Activated CD4-positive, alpha-beta T cell treated with anti-CD3 and anti-CD28 coated beads for 48 hours (primary cell): ENCODE data around the gene ZNF343.
A peak's percentile ranks its signal among the peaks of the same experiment; 100 is the strongest.
"Not testable (repeated sequence)": the region's sequence is repeated elsewhere in the genome, so short reads cannot be mapped to it uniquely, and the experiment has no call there.

Source experiments
- DNase-seq: peaks from one replicate; pipeline ENCODE4 v3.0.0-alpha.2; 2020

ZNF343 gene

DNA sequence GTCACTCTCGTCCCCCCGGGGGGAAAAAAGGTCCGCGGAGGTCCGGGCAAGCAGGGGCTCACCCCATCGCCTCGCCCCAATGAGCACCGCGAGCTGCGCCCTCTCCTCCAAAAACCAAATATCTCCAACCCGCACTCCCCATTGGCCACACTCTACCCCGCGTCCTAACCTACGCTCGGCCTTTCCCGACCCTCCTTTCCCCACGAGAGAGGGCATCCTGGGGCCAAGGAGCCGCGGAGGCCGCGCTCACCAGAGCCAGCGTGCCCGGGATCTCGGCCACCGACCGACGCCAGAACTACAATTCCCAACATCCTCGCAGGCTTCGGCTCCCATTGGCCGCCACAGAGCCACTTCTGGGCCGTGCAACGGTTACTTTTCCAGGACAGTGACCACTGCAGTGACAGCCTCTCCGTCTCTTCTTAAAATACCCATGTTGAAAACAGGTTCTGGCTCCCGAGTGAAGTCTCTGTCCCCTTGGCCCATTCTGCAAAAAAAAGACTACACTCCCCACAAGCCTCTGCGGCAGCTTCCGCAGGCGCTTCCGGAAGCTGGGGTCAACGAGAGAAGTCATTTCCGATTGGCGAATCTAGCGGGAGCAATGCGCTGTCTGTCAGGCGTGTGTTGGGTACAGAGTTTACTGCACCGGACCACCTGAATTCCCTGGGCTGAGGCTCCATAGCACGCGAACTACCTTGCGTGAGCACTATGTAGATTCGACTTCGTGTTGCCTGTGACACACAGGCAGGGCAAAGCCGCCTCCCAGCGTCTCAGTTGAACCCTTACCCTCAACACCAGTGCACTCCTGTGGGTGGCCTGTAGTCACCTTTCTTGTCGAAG lies at the start of gene ZNF343:
Gene ZNF343, minus strand, starts transcription at position 285 of the 837 bp plus-strand sequence. CDS start 15,020 bp downstream, outside the sequence.
- peak; percentile 83 for DNase-seq

DNA sequence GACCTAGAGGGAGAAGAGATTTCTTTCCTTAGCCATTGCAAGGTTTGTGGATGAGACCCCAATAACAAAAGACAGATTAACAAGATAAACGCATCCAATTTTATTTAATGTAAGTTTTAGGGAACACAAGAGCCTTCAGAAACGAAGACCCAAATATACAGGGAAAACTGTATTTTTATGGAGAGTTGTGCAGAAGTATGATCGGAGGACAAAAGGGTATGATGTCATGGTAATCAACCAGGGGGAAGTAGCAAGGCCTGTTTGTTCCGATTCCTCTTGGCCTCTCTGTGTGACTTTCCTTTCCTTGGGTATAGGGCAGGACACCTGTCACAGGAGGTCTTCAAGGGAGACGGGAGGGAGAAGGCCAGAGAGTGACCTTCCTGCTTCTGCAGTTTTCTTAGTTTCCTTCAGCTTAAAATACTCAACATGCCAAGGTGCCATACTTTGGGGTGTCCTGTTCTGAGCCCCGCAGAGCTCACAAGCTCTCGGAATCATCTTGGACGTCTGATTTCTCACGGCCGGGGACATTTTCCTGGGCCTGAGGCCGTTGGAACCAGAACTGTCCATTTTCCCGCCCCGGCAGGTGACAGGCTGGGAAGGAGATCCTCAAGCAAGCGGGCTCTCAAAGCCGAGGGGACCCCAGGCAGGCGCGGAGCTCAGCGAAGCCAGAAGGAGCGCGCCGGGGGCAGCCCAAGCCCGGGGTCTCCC lies 49.3 kb upstream of the ZNF343 start:
- no peak for DNase-seq

DNA sequence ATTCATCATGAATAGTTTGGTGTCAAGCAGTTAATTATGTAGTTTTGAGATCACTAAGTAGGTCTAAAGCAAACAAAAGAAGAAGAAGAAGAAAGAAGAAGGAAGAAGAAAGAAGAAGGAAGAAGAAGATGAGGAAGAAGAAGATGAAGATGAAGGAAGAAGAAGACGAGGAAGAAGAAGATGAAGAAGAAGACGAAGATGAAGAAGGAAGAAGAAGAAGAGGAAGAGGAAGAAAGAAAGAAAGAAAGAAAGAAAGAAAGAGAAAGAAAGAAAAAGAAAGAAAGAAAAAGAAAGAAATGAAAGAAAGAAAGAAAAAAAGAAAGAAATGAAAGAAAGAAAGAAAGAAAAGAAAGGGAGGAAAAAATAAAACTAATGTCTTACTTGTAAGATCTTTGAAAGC lies 36.9 kb upstream of the ZNF343 start:
- DNase-seq, result no peak

DNA sequence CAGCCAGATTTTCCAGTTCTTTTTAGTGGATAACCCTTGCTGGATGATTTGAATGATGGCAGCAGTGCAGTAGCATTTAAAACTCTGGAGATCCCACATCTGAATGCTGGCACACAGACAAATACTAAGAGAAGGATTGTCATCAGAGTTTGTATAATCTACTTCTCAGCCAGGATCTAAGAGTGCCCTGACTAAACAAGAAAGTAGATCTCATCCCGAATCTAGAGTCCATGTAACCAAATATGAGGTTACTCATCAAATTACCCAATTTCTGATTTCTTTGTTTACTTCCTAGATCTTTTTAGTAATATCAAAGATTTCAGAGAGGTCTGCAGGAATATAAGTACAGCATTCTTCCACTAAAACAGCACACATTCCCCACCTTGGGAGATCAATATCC lies 35.5 kb upstream of the ZNF343 start:
- DNase-seq, result no peak

DNA sequence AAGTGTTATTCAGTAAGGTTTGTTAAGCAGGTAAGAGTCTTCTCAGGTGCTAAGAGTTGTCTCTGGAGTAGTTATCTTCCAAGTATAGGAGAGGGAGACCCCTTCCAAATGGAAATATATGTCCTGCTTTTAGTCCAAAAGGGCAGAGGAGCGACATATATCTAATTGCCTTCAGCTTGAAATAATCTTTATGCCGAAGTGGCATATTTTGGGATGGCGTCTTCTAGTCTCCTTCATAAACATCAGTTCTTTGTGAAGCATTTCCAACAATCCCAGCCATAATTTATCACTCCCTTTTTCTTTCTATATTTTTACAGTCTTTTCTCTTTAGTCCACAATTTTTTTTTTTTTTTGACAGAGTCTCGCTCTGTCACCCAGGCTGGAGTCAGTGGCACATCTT lies 33.6 kb upstream of the ZNF343 start:
- DNase-seq, result no peak

GRCh38 chr20:2541940-2542339 lies 33.2 kb upstream of the ZNF343 start:
- no peak for DNase-seq

DNA sequence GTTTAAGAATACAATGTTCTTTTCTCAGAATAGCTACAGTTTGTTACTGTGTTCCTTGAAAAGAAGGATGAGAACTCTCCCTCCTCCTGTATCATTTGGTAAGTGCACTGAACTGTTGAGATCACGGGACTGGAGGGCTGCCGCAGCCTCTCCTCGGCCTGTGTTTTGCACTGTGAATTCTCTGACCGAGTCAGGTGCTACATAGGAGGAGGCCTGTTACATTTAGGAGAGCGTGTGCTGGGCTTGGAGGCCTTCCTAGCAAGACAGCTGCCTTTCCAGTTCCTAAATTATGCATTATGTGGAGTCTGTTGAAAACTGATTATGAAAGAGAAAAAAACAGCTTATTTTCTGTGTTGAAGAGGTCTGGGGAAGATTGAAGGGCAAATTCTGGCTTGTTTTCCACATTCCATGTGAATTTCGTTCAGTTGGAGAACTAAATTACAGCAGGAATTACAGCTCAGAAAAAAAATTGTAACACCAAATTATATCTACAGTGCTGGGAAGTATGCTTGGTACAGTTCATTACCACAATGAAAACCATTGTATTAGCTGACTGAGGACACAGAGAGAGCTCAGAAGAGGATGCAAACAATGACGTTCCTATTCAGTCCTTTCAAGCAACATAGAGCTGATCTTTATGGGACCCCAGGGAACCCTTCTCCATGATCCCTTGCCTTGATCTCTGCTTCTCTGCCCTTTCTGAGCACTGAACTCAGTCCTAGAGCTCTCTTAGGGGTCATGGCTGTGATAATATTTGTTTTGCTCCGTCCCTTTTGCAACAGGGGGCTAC lies 30.4 kb upstream of the ZNF343 start:
- no peak for DNase-seq

DNA sequence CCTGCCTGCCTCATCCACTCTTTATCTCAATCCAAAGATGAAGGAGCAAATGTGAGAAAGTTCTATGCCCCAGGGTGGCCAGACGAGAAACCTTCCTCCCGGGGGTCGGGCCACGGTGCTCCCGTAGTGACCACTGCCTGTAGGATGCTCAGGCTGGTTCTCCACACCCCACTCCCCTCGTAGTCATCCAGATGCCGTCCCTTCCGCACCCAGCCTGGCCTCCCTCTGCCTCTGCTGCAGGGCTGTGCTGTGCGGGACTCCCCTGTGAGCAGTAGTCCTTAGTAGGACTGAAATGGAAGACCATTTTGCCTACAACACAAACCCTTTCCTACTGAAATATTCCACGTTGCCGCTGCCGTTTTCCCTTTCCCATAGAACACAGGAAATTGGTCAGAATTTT lies 29.6 kb upstream of the ZNF343 start:
- DNase-seq, result no peak

DNA sequence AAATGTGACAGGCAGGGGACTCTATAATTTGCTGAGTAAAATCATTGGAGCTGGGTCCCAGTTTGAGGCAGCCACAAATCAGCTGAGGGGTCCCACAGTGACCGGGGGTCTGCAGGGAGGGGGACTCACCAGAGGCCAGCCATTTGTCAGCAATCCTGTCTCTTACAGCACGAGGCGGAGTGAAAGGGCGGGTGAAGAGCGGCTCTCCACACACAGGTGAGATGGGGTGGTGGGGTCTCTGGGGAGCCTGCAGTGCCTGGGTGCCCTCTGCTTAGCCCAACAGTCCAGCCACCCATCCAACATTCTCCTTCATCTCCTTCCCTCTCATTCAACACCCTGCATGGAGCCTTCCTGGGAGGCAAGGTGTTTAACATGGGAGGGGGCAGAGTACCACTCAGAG lies 28.4 kb upstream of the ZNF343 start:
- DNase-seq, result no peak

GRCh38 chr20:2536560-2536986 lies 27.9 kb upstream of the ZNF343 start, which contains the start of gene TMC2:
Gene TMC2, plus strand, starts transcription at chr20:2536573. Its CDS starts 49 bp downstream, at chr20:2536622.
- DNase-seq, result no peak

GRCh38 chr20:2535711-2536559 lies 27.2 kb upstream of the ZNF343 start:
- no peak for DNase-seq

DNA sequence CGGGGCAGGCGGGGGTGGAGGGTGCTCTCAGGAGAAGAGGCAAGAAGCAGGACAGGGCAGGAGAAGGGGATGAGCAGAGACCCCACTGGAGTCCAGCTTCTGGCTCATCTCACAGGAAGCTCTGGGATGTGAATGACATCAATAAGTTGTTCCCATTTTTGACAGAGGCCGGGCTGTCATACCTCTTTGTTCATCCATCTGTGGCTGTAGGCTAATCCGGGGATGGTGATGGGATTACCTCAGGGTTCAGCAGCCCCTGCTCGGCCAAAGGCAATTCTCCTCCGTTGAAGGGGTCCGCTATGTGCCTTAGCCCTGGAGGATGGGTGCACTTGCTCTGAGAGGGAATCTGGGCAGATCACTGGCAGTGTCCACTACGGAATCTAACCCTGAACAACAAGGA lies 24.4 kb upstream of the ZNF343 start:
- no peak for DNase-seq

- no peak for DNase-seq
Measured at GRCh38 chr20:2528671-2529271, 20.1 kb upstream of the ZNF343 start.

GRCh38 chr20:2527762-2528161 lies 19.0 kb upstream of the ZNF343 start:
- DNase-seq, result no peak

- not testable (repeated sequence) for DNase-seq
Measured at GRCh38 chr20:2526218-2526583, 17.5 kb upstream of the ZNF343 start.

DNA sequence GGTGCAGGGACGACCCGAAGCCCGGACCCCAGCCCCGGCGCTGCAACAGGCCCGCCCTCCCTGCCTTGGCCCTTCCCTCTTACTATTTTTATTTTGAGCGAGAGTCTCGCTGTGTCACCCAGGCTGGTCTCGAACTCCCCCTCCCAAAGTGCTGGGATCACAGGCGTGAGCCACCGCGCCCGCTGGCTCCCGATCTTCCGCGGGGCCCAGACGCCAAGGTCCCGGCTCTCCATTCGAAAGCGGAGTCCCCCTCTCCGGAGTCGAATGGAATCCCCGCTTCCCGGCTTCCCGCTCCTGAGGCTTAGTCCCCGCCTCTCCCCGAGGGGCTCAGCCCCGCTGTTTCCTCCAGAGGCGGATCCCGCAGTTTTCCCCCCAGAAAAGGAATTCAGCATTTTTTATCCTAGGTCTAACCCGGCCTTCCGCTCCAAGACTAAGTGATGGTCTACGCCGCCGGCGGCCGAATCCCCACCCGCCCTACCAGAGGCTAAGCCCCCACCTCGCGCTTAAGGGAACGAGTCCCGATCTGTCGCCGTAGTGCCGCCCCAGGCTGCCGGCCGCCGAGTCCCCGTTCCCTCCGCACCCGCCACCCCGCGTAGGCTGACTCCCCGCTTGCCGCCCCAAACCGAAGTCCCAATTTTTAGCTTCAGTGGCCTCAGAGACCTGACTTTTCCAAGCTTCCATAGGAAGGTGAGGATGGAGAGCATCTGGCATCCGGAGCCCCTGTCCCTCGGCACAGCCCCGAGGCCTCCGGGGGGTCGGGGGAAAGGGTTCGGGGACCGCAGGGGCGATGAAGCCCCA lies 16.2 kb upstream of the ZNF343 start:
- peak; percentile 53 for DNase-seq

GRCh38 chr20:2523919-2524708 lies 15.4 kb upstream of the ZNF343 start:
- peak; percentile 95 for DNase-seq

GRCh38 chr20:2522826-2523429 lies 14.2 kb upstream of the ZNF343 start:
- not testable (repeated sequence) for DNase-seq
